HepG2 (cell line): Measurements from ENCODE around the gene CALR. TPM values are rescaled to one million over a fixed set of nuclear protein-coding genes. Genes with fewer than 3 reads are reported as not detected.
A peak's percentile ranks its signal among the peaks of the same experiment; 100 is the strongest.

Source experiments
- CCDC6 ChIP-seq: sonication (generic); formaldehyde crosslinking; IDR thresholded peaks from 2 replicates; pipeline ENCODE4 v1.8.1; 2022; ENCODE audit warnings: mild to moderate bottlenecking, missing genetic modification reagents, moderate library complexity
- IKZF1 ChIP-seq: fragments of 450-650 bp; IDR thresholded peaks from 2 replicates; pipeline ENCODE4 v1.7.1; 2016
- KDM6A ChIP-seq: IDR thresholded peaks from 2 replicates; pipeline ENCODE4 v1.6.1; 2016; ENCODE audit warnings: low read depth
- LRRFIP1 ChIP-seq: sonication (generic); formaldehyde crosslinking; conservative IDR thresholded peaks from 2 replicates; pipeline ENCODE4 v1.4.0; 2020; ENCODE audit warnings: missing genetic modification reagents
- MTF2 ChIP-seq: sonication (generic); formaldehyde crosslinking; IDR thresholded peaks from 2 replicates; pipeline ENCODE4 v1.5.0; 2020; ENCODE audit warnings: missing genetic modification reagents, borderline replicate concordance
- MXD4 ChIP-seq: IDR thresholded peaks from 2 replicates; pipeline ENCODE4 v1.6.1; 2016; ENCODE audit warnings: mild to moderate bottlenecking, missing biosample characterization, missing genetic modification reagents
- NCOR1 ChIP-seq: fragments of 200-600 bp; sonication (generic); IDR thresholded peaks from 2 replicates; pipeline ENCODE4 v1.7.0; 2017; ENCODE audit warnings: antibody characterized with exemption, low read length, borderline replicate concordance
- NFKBIZ ChIP-seq: IDR thresholded peaks from 2 replicates; pipeline ENCODE4 v1.6.1; 2018; ENCODE audit warnings: missing genetic modification reagents, missing compliant biosample characterization
- ONECUT2 ChIP-seq: sonication (generic); formaldehyde crosslinking; IDR thresholded peaks from 2 replicates; pipeline ENCODE4 v1.4.0; 2020; ENCODE audit warnings: missing genetic modification reagents
- PLRG1 ChIP-seq: fragments of 450-650 bp; conservative IDR thresholded peaks from 2 replicates; pipeline ENCODE4 v1.6.1; 2016
- RAD21 ChIP-seq: fragments of 450-650 bp; formaldehyde crosslinking; IDR thresholded peaks from 2 replicates; pipeline ENCODE4 v1.5.0; 2020; ENCODE audit warnings: mild to moderate bottlenecking
- SOX5 ChIP-seq: IDR thresholded peaks from 2 replicates; pipeline ENCODE4 v1.6.1; 2016; ENCODE audit warnings: borderline replicate concordance
- SP4 ChIP-seq: sonication (generic); formaldehyde crosslinking; IDR thresholded peaks from 2 replicates; pipeline ENCODE4 v1.8.1; 2023; ENCODE audit warnings: mild to moderate bottlenecking, missing genetic modification reagents
- SP5 ChIP-seq: IDR thresholded peaks from 2 replicates; pipeline ENCODE4 v1.6.1; 2016; ENCODE audit warnings: low read depth, borderline replicate concordance
- TBX3 ChIP-seq: fragments of 450-650 bp; IDR thresholded peaks from 2 replicates; pipeline ENCODE4 v1.6.1; 2017; ENCODE audit warnings: antibody characterized with exemption, mild to moderate bottlenecking, inconsistent platforms, borderline replicate concordance
- ZBTB10 ChIP-seq: sonication (generic); formaldehyde crosslinking; IDR thresholded peaks from 2 replicates; pipeline ENCODE4 v1.4.0; 2020; ENCODE audit warnings: missing genetic modification reagents, borderline replicate concordance
- ZMYM2 ChIP-seq: sonication (generic); formaldehyde crosslinking; IDR thresholded peaks from 2 replicates; pipeline ENCODE4 v1.8.0; 2022; ENCODE audit warnings: mild to moderate bottlenecking, missing genetic modification reagents
- ZNF12 ChIP-seq: sonication (generic); formaldehyde crosslinking; IDR thresholded peaks from 2 replicates; pipeline ENCODE4 v1.5.0; 2020; ENCODE audit warnings: missing genetic modification reagents
- ZNF264 ChIP-seq: sonication (generic); formaldehyde crosslinking; IDR thresholded peaks from 2 replicates; pipeline ENCODE4 v1.4.0; 2020; ENCODE audit warnings: missing genetic modification reagents
- ZNF33A ChIP-seq: sonication (generic); formaldehyde crosslinking; IDR thresholded peaks from 2 replicates; pipeline ENCODE4 v1.5.1; 2020; ENCODE audit warnings: missing genetic modification reagents, mild to moderate bottlenecking, moderate library complexity, borderline replicate concordance
- ZNF556 ChIP-seq: sonication (generic); formaldehyde crosslinking; IDR thresholded peaks from 2 replicates; pipeline ENCODE4 v1.4.0; 2020; ENCODE audit warnings: mild to moderate bottlenecking, missing genetic modification reagents, borderline replicate concordance
- ZNF597 ChIP-seq: sonication (generic); formaldehyde crosslinking; IDR thresholded peaks from 2 replicates; pipeline ENCODE4 v1.5.0; 2020; ENCODE audit warnings: missing genetic modification reagents
- ZNF792 ChIP-seq: IDR thresholded peaks from 2 replicates; pipeline ENCODE4 v1.6.1; 2016
- polyA plus RNA-seq, 8 experiments: library from polyadenylated mRNA; depleted of rRNA in 3 of 8; stranded (reverse) in 7 of 8; unstranded in 1 of 8; fragments of >200 nt; fragmentation: Illumina TruSeq in 4 of 8; extraction: Trizol in 4 of 8; gene quantifications; 2 replicates each; pipeline versions ENCODE4 v1.2.1 to v1.2.3, GENCODE V29; 2011 to 2016; ENCODE audit warnings: low read depth in 4 of 8, missing spikeins in 1 of 8, mixed read lengths in 1 of 8; ENCODE audit not compliant: insufficient read depth in 1 of 8
- total RNA-seq, 5 experiments: library from RNA; depleted of rRNA; stranded (reverse); fragments of >200 nt; fragmentation: Illumina TruSeq; extraction: Trizol; gene quantifications; 2 replicates each; pipeline ENCODE4 v1.2.3, GENCODE V29; 2016; ENCODE audit warnings: low read depth in 1 of 5
- TF ChIP-seq, protein P1 (sequence below): IDR thresholded peaks from 2 replicates; pipeline ENCODE4 v1.6.1; 2016; ENCODE audit warnings: missing biosample characterization, missing genetic modification reagents, low read depth

Gene CALR
- total and polyA plus RNA-seq, 2 of the 13 experiments (the other 11 are each of a cell fraction or from before 2014, with no cell fraction given): 898 to 934 TPM

DNA sequence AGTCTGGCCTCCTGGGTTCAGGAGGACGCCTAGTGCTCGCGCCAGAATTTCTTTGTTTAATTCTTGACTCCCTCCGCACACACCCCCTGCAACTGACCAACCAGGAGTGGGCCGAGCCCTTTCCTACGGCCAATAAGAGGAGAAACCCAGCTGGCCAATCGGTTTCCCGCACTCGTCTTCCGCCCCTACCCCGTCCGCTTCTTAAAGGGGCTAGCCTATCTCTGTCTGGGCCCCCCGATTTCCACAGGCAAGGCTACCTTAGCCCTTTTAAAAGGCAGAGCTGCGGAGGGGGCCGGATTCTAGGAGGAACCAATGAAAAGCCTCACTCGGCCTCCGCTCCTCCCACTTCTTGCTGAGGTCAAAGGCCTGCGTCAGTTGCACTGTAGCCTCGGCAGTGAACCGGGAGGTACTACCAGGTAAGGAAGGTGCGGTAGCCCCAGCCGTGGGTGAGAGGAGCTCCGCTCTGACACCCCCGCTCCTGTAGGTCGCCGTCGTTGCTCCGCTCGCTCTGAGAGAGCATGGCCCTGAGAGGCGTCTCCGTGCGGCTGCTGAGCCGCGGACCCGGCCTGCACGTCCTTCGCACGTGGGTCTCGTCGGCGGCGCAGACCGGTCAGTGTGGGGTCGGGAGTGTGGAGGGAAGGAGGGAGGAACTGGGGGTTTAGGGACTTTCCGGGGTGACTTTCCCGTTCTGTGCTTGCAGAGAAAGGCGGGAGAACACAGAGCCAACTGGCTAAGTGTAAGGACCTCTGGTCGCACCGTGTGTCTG is 47.4 kb upstream of the CALR start, which contains the start of gene GCDH (continued):
- TF ChIP-seq SP5 (CRISPR knock-in tag) (peak; percentile 60; the same call in 1 of the 2 replicates), ZNF792 (CRISPR knock-in tag) (0 out of 2 replicates have a peak, but pooled peaks have one; percentile 16), ZMYM2 (CRISPR knock-in tag) (no peak), SP4 (CRISPR knock-in tag) (peak; percentile 95), TBX3 (no peak), ZNF556 (CRISPR knock-in tag) (peak; percentile 59; the same call in 1 of the 2 replicates), RAD21 (CRISPR knock-in tag) (no peak), SOX5 (peak; percentile 15; the same call in 1 of the 2 replicates), KDM6A (CRISPR knock-in tag) (no peak), LRRFIP1 (no peak), ZNF264 (CRISPR knock-in tag) (no peak), CCDC6 (no peak), ZNF33A (CRISPR knock-in tag) (peak; percentile 77; the same call in 1 of the 2 replicates), MTF2 (no peak), ZNF597 (CRISPR knock-in tag) (no peak), ZNF12 (CRISPR knock-in tag) (0 out of 2 replicates have a peak, but pooled peaks have one; percentile 41), PLRG1 (no peak), MXD4 (CRISPR knock-in tag) (peak; percentile 99), NFKBIZ (CRISPR knock-in tag) (no peak; the same call in 1 of the 2 replicates), NCOR1 (no peak), IKZF1 (no peak), ONECUT2 (CRISPR knock-in tag) (no peak), ZBTB10 (CRISPR knock-in tag) (no peak)
- TF ChIP-seq, protein P1, sequence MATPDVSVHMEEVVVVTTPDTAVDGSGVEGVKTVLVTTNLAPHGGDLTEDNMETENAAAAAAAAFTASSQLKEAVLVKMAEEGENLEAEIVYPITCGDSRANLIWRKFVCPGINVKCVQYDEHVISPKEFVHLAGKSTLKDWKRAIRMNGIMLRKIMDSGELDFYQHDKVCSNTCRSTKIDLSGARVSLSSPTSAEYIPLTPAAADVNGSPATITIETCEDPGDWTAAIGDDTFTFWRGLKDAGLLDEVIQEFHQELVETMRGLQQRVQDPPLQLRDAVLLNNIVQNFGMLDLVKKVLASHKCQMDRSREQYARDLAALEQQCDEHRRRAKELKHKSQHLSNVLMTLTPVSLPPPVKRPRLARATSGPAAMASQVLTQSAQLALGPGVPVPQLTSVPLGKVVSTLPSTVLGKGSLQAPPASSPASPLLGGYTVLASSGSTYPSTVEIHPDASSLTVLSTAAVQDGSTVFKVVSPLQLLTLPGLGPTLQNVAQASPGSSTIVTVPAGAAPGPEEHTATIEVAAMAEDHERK (CRISPR knock-in tag): 0 out of 2 replicates have a peak, but pooled peaks have one; percentile 24
